ENCODE results near the gene HS6ST1.

DNA sequence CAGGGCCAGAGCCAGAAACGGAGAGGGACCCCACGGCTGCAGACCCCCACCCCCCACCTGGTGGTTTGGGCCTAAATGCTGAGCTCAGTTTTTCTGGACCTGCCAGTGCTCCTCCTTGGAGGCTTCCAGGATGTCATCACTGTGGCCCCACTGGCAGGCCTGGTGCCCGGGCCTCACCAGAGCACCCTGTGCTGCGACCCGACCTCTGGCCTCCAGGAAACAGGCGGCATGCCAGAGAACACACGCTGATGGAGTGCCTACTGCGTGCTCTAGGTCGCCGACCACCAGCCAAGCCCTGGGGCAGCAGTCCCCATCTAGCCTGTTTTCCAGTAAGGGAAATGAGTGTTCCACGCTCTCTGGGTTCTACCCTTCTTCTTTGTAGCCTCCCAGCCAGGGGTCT is 33.8 kb downstream of the HS6ST1 start:
- TF ChIP-seq ARNTL (CRISPR knock-in tag; IDR thresholded peaks at IDR 0.05; ENCODE audit: borderline replicate concordance, low read depth) = no peak
- TF ChIP-seq RARB (CRISPR knock-in tag; IDR thresholded peaks at IDR 0.05) = no peak
- no peak for TF ChIP-seq ZFP30 (CRISPR knock-in tag; IDR thresholded peaks at IDR 0.05)
